Measurements from ENCODE around the gene SOS1.

GRCh38 chr2:39156846-39157245 is 36.0 kb upstream of the SOS1 start:
- TF ChIP-seq, protein P1, sequence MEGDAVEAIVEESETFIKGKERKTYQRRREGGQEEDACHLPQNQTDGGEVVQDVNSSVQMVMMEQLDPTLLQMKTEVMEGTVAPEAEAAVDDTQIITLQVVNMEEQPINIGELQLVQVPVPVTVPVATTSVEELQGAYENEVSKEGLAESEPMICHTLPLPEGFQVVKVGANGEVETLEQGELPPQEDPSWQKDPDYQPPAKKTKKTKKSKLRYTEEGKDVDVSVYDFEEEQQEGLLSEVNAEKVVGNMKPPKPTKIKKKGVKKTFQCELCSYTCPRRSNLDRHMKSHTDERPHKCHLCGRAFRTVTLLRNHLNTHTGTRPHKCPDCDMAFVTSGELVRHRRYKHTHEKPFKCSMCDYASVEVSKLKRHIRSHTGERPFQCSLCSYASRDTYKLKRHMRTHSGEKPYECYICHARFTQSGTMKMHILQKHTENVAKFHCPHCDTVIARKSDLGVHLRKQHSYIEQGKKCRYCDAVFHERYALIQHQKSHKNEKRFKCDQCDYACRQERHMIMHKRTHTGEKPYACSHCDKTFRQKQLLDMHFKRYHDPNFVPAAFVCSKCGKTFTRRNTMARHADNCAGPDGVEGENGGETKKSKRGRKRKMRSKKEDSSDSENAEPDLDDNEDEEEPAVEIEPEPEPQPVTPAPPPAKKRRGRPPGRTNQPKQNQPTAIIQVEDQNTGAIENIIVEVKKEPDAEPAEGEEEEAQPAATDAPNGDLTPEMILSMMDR (conservative IDR thresholded peaks at IDR 0.05 in 1 of 2, IDR thresholded peaks at IDR 0.05 in 1 of 2; ENCODE audit: low read depth in 1 of 2, low read length in 2 of 2): no peak
- no peak for TF ChIP-seq EZH2 (IDR thresholded peaks at IDR 0.05; ENCODE audit: low read length, missing control alignments)

All from fibroblast of lung (primary cell).